ENCODE data around the gene CARD11. TPM values are rescaled to one million over a fixed set of nuclear protein-coding genes. Genes with fewer than 3 reads are reported as not detected.

CARD11 gene
- total RNA-seq, 1 experiment from 2014 or later = 0.57 TPM

- BruUV-seq (replicated peaks) = no TSS peak
- ChIA-PET POLR2A (no interaction called here), RAD21 (ENCODE audit: low non-redundant PET in 1 of 2, low total read pairs in 2 of 2, uncharacterized antibody in 2 of 2, unreplicated experiment in 2 of 2) (no interaction called here), CTCF (no interaction called here)
- H3K4me2 ChIP-seq (ENCODE audit: low read length) = no peak overlapping the region
- H3K27me3 ChIP-seq (ENCODE audit: insufficient read depth, low read length) = no peaks in the 10 kb centered on the region
- no peaks in the 10 kb centered on the region for H3K9me3 ChIP-seq (ENCODE audit: control insufficient read depth in 1 of 2, insufficient read depth in 1 of 2, low read depth in 1 of 2, low read length in 2 of 2)
- DNase-seq (ENCODE audit: low read depth, low spot score) = no peak
- no peak overlapping the region for H2AFZ ChIP-seq (ENCODE audit: low read depth, low read length, poor library complexity, severe bottlenecking)
- no peaks in the 10 kb centered on the region for H3K4me1 ChIP-seq (ENCODE audit: control insufficient read depth in 1 of 2, insufficient read depth in 2 of 2, low read length in 2 of 2)
- no peaks in the 10 kb centered on the region for H4K20me1 ChIP-seq (ENCODE audit: insufficient read depth)
- no peaks in the 10 kb centered on the region for H3K79me2 ChIP-seq (ENCODE audit: insufficient read depth, low read length)
- intact Hi-C loops (cut with micrococcal nuclease) = no loop called here
- no peaks in the 10 kb centered on the region for H3K36me3 ChIP-seq (ENCODE audit: control insufficient read depth in 1 of 2, insufficient read depth in 2 of 2, low read length in 2 of 2)
- H3K9ac ChIP-seq (ENCODE audit: low read length) = no peak overlapping the region
- no peak for ATAC-seq
- no peak for TF ChIP-seq SIN3A (IDR thresholded peaks at IDR 0.05; ENCODE audit: low read depth)
- TF ChIP-seq EZH2 (IDR thresholded peaks at IDR 0.05) = no peak
- no peak for TF ChIP-seq EGR1 (IDR thresholded peaks at IDR 0.05; ENCODE audit: low read depth)
- no peak for TF ChIP-seq CEBPB (IDR thresholded peaks at IDR 0.05; ENCODE audit: low read depth)
- no peak for TF ChIP-seq JUND (IDR thresholded peaks at IDR 0.05)
- no peak overlapping the region for H3K4me3 ChIP-seq (replicated peaks in 1 of 2; ENCODE audit: low read depth in 1 of 2, low read length in 2 of 2)
- no peak overlapping the region for H3K27ac ChIP-seq (ENCODE audit: low read depth, low read length)
- H3K9me2 ChIP-seq (ENCODE audit: insufficient read depth) = no peaks in the 10 kb centered on the region
Measured at GRCh38 chr7:3092468-3092867, 48.8 kb upstream of the CARD11 start.

DNA sequence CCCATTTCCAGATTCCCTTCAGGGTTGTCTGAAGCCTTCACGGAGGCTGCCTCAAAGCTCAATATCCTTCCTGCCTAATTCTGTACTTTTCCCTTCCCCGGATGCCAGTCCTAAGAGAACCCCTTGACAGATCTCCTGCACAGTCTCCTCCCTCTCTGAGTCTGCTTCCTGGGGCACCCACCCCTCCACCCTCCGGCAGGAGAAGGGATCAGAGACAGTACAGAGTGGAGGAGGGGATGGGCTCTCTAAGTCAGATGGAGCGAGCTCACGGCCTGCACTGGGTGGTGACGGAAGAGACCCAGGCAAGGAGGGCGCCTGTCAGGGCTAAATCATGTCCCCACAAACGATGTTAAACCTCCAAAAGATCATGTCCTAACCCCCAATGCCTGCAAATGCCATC is 48.0 kb upstream of the CARD11 start:
- POLR2A ChIA-PET = no interaction called here
- Histone ChIP-seq H3K36me3 (ENCODE audit: control insufficient read depth in 1 of 2, insufficient read depth in 2 of 2, low read length in 2 of 2) (no peaks in the 10 kb centered on the region), H3K9ac (ENCODE audit: low read length) (no peak overlapping the region), H2AFZ (ENCODE audit: low read depth, low read length, poor library complexity, severe bottlenecking) (no peak overlapping the region), H3K9me2 (ENCODE audit: insufficient read depth) (no peaks in the 10 kb centered on the region), H3K9me3 (ENCODE audit: control insufficient read depth in 1 of 2, insufficient read depth in 1 of 2, low read depth in 1 of 2, low read length in 2 of 2) (no peaks in the 10 kb centered on the region), H3K4me1 (ENCODE audit: control insufficient read depth in 1 of 2, insufficient read depth in 2 of 2, low read length in 2 of 2) (no peaks in the 10 kb centered on the region), H4K20me1 (ENCODE audit: insufficient read depth) (no peaks in the 10 kb centered on the region), H3K4me3 (replicated peaks in 1 of 2; ENCODE audit: low read depth in 1 of 2, low read length in 2 of 2) (no peak overlapping the region), H3K4me2 (ENCODE audit: low read length) (no peak overlapping the region), H3K27ac (ENCODE audit: low read depth, low read length) (no peak overlapping the region), H3K79me2 (ENCODE audit: insufficient read depth, low read length) (no peaks in the 10 kb centered on the region), H3K27me3 (ENCODE audit: insufficient read depth, low read length) (0 out of 2 replicates have a peak, but pooled peaks cover 4% of the 10 kb centered on the region)
- RAD21 ChIA-PET (ENCODE audit: low non-redundant PET in 1 of 2, low total read pairs in 2 of 2, uncharacterized antibody in 2 of 2, unreplicated experiment in 2 of 2) = no interaction called here
- intact Hi-C loops (cut with micrococcal nuclease) = no loop called here
- CTCF ChIA-PET = no interaction called here
- no TSS peak for BruUV-seq (replicated peaks)
- no peak for DNase-seq (ENCODE audit: low read depth, low spot score)
- ATAC-seq = no peak
- TF ChIP-seq, protein P1, sequence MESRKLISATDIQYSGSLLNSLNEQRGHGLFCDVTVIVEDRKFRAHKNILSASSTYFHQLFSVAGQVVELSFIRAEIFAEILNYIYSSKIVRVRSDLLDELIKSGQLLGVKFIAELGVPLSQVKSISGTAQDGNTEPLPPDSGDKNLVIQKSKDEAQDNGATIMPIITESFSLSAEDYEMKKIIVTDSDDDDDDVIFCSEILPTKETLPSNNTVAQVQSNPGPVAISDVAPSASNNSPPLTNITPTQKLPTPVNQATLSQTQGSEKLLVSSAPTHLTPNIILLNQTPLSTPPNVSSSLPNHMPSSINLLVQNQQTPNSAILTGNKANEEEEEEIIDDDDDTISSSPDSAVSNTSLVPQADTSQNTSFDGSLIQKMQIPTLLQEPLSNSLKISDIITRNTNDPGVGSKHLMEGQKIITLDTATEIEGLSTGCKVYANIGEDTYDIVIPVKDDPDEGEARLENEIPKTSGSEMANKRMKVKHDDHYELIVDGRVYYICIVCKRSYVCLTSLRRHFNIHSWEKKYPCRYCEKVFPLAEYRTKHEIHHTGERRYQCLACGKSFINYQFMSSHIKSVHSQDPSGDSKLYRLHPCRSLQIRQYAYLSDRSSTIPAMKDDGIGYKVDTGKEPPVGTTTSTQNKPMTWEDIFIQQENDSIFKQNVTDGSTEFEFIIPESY (IDR thresholded peaks at IDR 0.05; ENCODE audit: extremely low read depth, insufficient replicate concordance, low read length) = no peak
- TF ChIP-seq CBX3 (IDR thresholded peaks at IDR 0.05; ENCODE audit: low read depth) (no peak), EGR1 (IDR thresholded peaks at IDR 0.05; ENCODE audit: low read depth) (no peak), SP1 (IDR thresholded peaks at IDR 0.05; ENCODE audit: low read depth) (no peak), TCF7L2 (IDR thresholded peaks at IDR 0.05; ENCODE audit: borderline replicate concordance, extremely low read depth, insufficient read depth, insufficient read length) (no peak), FOSL1 (IDR thresholded peaks at IDR 0.05; ENCODE audit: low read depth) (no peak), RAD21 (IDR thresholded peaks at IDR 0.05; ENCODE audit: low read depth) (no peak), JUND (IDR thresholded peaks at IDR 0.05) (no peak), YY1 (IDR thresholded peaks at IDR 0.05; ENCODE audit: extremely low read depth, insufficient replicate concordance, low read depth, low read length) (no peak), ZNF274 (IDR thresholded peaks at IDR 0.05; ENCODE audit: low read depth, low read length) (no peak), ZFX (IDR thresholded peaks at IDR 0.05) (no peak), ATF3 (IDR thresholded peaks at IDR 0.05) (no peak), POLR2A (IDR thresholded peaks at IDR 0.05; ENCODE audit: borderline replicate concordance, extremely low read depth, insufficient read depth, insufficient read length) (no peak), EZH2 (IDR thresholded peaks at IDR 0.05) (no peak)
- TF ChIP-seq, protein P2, sequence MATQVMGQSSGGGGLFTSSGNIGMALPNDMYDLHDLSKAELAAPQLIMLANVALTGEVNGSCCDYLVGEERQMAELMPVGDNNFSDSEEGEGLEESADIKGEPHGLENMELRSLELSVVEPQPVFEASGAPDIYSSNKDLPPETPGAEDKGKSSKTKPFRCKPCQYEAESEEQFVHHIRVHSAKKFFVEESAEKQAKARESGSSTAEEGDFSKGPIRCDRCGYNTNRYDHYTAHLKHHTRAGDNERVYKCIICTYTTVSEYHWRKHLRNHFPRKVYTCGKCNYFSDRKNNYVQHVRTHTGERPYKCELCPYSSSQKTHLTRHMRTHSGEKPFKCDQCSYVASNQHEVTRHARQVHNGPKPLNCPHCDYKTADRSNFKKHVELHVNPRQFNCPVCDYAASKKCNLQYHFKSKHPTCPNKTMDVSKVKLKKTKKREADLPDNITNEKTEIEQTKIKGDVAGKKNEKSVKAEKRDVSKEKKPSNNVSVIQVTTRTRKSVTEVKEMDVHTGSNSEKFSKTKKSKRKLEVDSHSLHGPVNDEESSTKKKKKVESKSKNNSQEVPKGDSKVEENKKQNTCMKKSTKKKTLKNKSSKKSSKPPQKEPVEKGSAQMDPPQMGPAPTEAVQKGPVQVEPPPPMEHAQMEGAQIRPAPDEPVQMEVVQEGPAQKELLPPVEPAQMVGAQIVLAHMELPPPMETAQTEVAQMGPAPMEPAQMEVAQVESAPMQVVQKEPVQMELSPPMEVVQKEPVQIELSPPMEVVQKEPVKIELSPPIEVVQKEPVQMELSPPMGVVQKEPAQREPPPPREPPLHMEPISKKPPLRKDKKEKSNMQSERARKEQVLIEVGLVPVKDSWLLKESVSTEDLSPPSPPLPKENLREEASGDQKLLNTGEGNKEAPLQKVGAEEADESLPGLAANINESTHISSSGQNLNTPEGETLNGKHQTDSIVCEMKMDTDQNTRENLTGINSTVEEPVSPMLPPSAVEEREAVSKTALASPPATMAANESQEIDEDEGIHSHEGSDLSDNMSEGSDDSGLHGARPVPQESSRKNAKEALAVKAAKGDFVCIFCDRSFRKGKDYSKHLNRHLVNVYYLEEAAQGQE (IDR thresholded peaks at IDR 0.05; ENCODE audit: low read depth) = no peak
